HG03280 (cell line): ENCODE results near the gene TRPV6.

Source experiments
- ATAC-seq: cut with Tn5 transposase; IDR thresholded peaks from one replicate; pipeline ENCODE4 v1.9.1; 2021; ENCODE audit warnings: mild to moderate bottlenecking, moderate library complexity; ENCODE audit not compliant: unreplicated experiment

The TRPV6 gene

GRCh38 chr7:142908921-142909890 lies 23.7 kb upstream of the TRPV6 start:
- peak; percentile 48 for ATAC-seq

DNA sequence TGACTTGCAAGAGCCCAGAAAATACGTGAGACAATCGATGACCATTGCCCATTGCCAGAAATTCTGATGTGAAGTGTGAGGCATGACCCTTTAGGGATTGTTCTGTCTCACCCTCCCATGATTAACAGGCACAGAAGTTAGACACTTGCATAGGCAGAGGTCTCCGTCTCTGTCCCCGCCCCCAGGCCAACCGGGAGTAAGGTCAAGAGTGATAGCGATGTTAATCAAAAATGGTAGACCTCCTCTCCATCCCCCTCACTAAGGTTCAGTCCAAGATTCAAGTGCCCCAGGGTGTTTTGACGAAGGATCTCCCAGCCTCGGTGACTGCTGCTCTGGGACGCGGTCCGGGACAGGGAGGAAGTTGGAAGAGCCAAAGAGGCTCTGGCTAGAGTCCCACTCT lies 22.7 kb upstream of the TRPV6 start:
- no peak for ATAC-seq

- ATAC-seq: no peak
Observed at GRCh38 chr7:142906643-142907042, 21.1 kb upstream of the TRPV6 start.

DNA sequence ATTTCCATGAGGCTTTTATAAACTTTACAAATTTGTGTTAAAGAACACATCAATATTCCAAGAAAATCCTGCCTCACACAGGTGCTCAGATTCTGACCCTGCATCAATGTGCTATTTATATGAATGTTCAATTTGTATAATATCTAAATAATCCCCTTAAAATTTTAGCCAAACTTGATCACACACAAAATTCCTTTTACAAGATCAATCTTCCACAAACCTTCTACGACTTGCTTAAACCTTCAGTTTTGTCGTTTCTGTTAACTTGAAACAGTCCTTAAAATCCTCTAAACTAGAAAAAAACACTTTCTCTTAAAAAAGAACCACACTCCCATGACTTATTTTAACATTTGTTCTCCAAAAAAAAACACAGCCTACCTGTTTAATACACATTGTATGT lies 20.2 kb upstream of the TRPV6 start:
- ATAC-seq: no peak

- no peak for ATAC-seq
Observed at GRCh38 chr7:142904128-142904527, 18.6 kb upstream of the TRPV6 start.

- no peak for ATAC-seq
Observed at GRCh38 chr7:142901426-142902259, 16.1 kb upstream of the TRPV6 start.

GRCh38 chr7:142899661-142900060 lies 14.1 kb upstream of the TRPV6 start:
- ATAC-seq: no peak

DNA sequence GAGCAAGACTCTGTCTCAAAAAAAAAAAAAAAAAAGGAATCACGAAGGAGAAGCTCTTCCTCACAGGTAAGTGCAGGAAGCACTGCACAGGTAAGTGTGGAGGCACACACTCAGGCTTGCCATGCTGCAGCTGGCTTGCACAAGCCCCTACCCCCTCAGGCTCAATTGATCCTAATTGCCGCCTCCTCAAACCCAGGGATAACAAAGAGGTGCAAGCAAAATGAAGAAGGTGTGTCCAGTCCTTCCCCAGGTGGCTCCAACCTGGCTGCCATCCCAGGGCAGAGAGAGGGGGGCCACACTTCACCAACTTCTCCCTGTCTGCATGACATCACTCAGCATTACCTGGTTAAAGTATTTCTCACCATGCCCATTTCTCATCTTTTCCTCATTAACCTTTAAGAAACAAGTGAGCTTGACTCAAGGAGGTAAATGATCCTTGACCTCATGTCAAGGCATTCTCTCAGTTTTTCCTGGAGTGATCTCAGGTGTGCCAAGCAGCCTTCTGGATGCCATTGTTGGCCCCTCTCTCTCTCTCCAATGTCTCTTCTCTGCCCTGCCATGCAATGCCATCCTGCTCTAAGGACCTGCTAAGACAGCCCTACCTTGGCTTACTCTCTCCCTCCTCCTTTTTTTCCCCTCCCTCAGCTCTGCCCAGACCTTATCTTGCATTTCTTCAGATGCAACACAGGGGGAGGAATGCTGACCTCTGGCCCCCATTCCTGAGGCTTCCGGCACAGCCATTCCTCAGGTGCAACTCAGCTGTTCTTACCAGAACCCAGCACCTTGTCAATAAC lies 13.0 kb upstream of the TRPV6 start:
- no peak for ATAC-seq

GRCh38 chr7:142897691-142898090 lies 12.1 kb upstream of the TRPV6 start:
- ATAC-seq: no peak

GRCh38 chr7:142896741-142897379 lies 11.3 kb upstream of the TRPV6 start:
- ATAC-seq: no peak

- ATAC-seq: no peak
Observed at GRCh38 chr7:142896151-142896550, 10.6 kb upstream of the TRPV6 start.

DNA sequence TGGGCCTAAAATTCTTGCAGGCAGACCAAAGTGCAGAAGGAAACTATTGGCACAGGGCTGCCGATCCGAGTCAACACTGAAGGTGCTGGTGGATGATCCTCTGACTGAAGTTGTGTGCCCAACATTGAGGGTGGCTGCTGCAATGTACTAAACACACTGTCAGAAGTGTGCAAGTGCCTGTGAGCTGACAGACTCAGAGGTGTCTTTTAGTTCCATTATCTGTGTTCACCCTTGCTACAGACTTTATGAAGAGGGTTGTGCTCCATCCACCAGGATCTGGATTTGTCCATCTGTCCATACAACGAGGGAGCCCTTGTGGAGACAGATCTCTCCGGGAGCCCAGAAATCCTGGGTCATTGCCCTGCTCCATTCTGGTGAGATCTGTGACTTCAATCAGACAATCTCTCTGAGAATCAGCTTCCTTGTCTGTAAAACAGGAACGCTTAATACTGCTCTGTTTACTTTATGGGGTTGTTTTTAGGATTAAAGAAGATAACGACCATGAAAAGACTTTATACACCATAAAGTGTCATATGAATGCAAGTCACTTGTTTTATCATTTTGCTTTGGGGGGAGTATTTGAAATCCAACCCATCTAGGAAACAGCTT lies 9.5 kb upstream of the TRPV6 start:
- ATAC-seq: no peak

DNA sequence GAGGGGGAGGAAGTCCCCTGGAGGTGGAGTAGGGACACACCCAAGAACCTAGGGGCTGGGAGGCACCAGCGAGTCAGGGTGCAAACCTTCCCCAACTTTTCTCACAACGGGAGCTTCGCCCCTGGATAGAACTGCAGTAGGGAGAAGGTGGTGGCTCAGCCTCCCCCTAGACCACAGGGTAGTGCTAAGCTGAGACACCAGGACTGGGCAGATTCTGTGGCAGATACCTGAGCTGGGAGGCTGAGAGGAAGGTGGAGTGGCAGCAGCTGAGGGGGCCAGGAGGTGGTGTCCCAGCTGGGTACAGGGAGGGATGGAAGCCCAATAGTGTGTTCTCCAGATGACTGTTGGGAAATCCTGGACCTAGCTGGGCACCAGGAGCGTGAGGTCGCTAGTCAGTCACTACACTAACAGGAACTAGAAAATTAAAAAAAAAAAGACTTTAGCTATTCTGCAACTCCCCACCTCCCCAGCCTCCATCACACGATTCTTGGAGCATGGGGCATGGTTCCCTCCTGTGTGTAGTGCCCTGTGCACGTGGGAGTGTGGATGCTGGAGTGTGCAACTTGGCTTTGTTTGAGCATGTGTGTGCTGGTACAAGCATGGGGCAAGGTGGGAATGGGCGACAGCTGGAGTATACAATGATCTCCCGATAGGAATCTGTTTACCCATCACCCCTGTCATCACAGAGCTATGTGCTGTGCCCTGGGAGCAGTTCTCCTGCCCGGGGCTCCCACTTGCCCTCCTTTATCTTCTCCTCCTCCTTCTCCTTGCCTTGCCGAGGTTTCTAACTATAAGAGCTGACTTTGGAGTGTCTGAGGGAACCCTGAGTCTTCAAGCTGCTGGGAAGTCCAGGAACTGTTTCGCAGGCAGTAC lies 8.8 kb upstream of the TRPV6 start:
- ATAC-seq: no peak

- ATAC-seq: no peak
Observed at GRCh38 chr7:142892951-142893350, 7.4 kb upstream of the TRPV6 start.

- no peak for ATAC-seq
Observed at GRCh38 chr7:142891490-142892082, 6.0 kb upstream of the TRPV6 start.

GRCh38 chr7:142890874-142891485 lies 5.4 kb upstream of the TRPV6 start:
- ATAC-seq: no peak

DNA sequence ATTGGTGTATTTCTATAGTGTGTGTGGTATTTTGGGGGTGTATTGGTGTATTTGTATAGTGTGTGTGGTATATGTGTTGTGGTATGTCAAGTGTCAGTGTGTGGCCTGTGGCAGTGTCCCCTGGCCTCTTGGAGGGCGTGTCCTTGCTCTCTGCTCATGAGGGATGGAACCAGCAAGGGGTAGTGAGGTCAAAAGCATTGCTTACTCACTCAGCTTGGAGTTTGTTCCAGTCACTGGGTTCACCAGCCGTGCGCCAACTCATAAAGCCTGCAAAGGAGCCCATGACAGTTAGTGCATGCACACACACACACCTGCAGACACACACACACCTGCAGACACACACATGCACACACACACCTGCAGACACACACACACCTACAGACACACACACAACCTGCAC lies 4.3 kb upstream of the TRPV6 start:
- ATAC-seq: no peak

DNA sequence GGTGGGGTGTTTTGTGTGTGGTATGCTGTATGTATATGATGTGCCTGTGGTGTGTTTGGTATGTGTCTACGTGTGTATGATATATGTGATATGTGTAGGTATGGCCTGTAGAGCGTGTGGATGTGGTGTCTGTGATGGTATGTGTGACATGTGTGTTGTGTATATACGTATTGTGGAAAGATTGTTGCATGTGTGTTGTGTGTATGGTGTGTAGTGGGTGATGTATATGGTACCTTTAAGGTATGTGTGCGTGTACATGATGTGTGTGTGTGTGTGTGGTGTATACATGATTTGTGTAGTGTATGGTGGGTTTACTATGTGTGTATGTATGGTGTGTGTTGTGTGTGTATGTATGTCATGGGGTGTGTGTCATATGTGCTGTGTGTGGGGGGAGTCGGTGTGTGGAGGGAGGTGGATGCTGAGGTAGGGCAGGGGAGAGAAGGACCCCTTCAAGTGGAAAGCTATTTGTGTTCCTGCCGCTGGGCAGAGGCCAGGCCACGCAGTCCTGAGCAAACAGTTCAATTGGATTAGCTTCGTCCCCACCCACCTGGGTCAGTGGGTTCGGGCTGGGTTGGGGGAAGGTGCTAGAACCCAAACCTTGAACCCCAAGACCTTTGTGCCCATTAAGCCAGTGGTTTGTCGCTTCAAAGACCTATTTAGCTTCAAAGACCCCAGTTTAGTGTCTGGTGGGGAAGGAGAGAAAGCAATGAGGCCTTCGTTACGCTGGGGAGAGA lies 1.9 kb upstream of the TRPV6 start:
- ATAC-seq: no peak
